Measurements from ENCODE around the gene NFU1.
"Not testable (repeated sequence)": the region's sequence is repeated elsewhere in the genome, so short reads cannot be mapped to it uniquely, and the experiment has no call there.

NFU1 gene

DNA sequence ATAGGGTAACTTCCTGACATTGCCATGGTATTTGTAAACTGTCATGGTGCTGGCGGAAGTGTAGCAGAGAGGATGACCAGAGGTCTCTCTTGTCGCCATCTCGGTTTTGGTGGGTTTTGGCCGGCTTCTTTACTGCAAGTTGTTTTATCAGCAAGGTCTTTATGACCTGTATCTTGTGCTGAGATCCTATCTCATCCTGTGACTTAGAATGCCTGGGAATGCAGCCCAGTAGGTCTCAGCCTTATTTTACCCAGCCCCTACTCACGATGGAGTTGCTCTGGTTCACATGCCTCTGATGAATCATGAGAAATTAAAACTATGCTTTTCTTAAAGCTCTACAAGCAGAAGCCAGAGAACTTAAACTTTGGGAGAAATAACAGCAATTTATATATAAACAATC, 12.7 kb upstream of the NFU1 start:
- DNase-seq = no peak

- not testable (repeated sequence) for DNase-seq
Observed at GRCh38 chr2:69443673-69444072, 6.4 kb upstream of the NFU1 start.

DNA sequence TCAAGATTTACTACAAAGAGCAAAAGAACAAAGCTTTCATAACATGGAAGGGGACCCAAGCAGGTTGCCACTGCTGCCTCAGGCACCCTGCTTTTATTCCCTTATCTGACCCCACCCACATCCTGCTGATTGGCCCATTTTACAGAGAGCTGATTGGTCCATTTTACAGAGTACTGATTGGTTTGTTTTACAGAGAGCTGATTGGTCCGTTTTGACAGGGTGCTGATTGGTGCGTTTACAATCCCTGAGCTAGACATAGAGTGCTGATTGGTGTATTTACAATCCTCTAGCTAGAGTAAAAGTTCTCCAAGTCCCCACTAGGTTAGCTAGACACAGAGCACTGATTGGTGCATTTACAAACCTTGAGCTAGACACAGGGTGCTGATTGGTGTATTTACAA, 2.3 kb upstream of the NFU1 start:
- DNase-seq = not testable (repeated sequence)

GRCh38 chr2:69438580-69438979, 1.3 kb upstream of the NFU1 start:
- DNase-seq = no peak

DNA sequence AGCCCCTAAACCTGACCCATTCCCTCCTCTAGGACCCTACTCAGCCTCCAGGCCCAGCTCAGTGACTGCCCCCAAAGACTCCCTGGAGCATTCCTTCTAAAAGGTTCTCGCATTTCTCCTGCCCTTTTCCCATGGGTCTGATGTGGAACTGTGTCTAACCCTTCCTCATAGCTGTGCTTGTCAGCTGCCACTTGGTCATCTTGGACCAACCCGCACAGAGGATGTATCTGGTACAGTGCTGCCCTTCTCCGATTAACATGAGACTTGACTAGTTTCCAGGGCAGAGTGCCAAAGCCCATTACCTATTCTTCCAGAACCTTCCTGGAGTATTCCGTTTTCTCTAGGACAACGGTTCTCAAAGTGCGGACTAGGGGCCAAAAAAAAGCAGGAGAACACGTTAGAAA, 518 bp upstream of the NFU1 start:
- no peak for DNase-seq

GRCh38 chr2:69436596-69436937, 668 bp downstream of the NFU1 start:
- DNase-seq = no peak

- DNase-seq = no peak
Observed at GRCh38 chr2:69434753-69435152, 2.5 kb downstream of the NFU1 start.

GRCh38 chr2:69429491-69430183, 7.6 kb downstream of the NFU1 start:
- DNase-seq = no peak

DNA sequence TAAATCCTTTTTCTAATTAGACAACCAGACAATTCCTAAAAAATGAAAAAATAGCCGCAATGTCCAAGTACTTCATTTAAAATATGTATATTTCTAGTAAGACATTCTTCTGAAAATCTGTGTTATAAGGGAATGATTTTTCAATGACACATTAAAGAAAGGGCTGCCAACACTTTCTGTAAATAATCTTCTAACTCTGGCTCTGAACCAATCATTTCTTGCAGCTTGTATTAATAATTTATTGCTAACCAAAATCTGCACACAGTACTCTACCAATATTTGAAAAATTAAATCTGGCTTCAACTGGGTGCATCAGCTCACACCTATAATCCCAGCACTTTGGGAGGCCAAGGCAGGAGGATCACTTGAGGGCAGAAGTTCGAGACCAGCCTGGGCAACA, 8.3 kb downstream of the NFU1 start:
- DNase-seq = no peak

DNA sequence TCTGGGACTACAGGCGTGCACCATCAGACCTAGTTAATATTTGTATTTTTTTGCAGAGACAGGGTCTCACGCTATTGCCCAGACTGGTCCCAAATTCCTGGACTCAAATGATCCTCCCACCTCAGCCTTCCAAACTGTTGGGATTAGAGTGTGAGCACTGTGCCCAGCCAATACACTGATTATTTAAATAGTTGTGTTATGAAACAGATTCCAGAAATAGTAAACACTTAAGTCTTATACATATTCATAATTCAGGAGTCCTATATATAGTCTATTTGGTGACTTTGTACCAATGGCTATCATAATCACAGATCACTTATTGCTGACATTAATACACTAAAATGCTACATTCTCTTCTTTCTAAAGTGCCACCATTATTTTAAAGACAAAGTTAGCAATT, 12.8 kb downstream of the NFU1 start:
- DNase-seq = no peak

DNA sequence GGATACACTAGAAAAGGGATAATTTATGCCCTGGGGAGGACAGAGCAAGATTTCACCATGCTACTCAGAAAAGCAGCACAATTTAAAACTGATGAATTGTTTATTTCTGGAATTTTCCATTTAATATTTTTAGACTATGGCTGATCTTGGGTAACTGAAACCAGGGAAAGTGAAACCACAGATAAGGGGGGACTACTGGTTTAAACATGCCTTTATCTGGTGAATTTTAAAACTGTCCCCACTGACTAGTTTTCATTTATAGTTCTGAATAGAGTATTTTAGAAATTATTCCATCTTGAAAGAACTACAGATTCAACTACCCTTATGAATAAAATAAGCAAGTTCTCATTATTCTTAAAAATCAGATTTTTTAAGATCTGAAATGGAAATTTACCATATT, 15.0 kb downstream of the NFU1 start:
- DNase-seq = no peak

DNA sequence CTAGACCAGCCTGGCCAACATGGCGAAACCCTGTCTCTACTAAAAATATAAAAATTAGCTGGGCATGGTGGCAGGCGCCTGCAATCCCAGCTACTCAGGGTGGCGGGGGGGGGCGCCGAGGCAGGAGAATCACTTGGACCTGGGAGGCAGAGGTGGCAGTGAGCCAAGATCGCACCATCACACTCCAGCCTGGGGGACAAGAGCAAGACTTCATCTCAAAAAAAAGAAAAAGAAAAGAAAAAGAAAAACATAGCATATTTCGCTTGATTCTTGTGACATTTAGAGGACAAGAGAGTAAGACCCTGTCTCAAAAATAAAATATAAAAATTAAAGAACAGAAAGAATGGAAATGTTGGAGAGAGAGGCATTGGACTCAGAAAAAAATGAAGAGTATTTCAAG, 18.1 kb downstream of the NFU1 start:
- DNase-seq = not testable (repeated sequence)

GRCh38 chr2:69416147-69416546, 21.1 kb downstream of the NFU1 start:
- no peak for DNase-seq

GRCh38 chr2:69411120-69411519, 26.1 kb downstream of the NFU1 start:
- DNase-seq = no peak

GRCh38 chr2:69405306-69405705, 31.9 kb downstream of the NFU1 start:
- DNase-seq = no peak

DNA sequence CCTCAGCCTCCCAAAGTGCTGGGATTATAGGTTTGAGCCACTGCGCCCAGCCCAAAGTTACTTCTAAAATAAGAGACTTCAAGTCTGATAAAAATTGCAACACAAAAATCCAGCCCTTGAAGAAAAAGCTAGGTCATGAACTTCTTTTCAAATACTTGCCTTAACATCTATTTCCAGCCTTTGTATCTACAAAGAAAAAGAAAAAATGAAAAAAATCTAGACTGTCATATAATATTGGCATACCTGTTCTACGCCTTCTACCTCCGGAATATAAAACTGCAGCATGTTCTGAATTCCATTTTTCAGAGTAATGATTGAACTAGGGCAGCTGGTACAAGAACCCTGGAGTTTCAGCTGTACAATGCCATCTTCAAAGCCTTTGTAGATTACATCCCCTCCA, 37.1 kb downstream of the NFU1 start:
- DNase-seq = no peak

- DNase-seq = no peak
Observed at GRCh38 chr2:69397234-69397633, 40.0 kb downstream of the NFU1 start.

DNA sequence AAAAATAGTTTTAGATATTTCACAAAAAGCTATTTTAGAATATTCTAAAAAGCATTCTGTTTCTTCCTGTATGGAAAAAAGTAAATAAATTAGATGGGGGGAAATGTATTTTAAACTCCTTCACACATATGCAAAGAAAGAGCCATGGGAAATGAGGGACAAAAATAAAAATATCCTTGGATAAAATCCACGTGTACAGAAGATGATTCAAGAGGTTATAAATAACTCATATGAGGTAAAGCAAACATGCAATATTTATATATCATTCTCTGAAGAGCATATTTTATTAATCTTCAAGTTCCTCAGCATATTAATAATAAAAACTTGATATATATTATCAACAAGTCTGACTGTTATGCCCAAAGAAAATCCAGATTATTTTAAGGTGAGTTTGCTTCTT, 41.4 kb downstream of the NFU1 start:
- no peak for DNase-seq

DNA sequence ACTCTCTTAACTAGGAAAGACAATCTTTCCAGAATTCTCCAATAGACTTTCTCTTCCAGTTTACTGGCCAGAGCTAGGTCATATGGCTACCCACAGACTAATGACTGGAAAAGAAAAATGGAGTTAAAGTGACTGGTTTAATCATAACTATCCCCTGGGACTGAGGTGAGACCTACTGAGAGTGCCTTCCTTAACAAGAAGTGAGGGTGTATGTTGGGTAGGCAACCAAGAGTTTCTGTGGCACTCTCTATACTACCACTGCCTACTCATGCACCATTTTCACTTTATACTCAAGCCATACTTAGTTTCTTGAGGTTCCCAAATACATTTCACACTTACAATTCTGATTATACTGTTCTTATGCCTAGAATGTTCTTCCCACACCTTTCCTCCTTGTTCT, 43.3 kb downstream of the NFU1 start:
- no peak for DNase-seq

DNA sequence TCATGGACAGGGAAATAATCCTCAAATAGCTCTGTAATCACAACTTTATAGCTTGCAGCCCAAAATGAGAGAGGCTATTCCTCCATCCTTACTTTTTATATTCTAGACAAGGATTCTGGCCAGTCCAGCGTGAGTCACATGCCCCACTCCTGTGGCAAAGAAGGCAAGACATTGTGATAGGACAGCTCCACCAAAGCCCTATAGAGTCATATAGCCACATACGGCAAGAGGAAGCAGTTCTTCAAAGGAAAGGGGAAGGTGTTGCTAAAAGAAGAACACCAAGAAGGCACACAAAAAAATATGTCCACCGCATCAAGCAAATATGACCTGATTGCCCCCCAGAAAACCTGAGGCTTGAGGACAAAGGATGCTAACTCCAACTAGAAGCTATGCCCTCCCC, 46.8 kb downstream of the NFU1 start:
- DNase-seq = no peak

DNA sequence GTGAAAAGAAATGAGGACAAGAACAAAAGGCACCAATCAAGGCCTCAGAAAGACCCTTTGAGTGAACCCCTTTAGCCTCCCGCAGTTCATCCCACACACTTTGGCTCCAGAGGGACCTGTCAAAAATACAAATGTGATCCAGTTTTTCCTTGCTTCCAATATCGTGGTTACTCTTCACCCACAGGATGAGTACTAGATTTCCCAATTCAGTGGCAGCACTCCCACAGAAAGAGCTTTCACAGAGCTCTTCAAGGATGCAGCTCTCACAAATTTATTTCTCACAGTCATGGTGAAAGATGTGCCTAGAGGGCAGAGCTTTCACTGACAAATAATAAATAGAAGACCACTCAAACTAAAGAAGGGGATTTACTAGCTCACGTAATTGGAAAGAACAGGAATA, 47.2 kb downstream of the NFU1 start:
- DNase-seq = no peak

- DNase-seq = no peak
Observed at GRCh38 chr2:69389271-69389670, 48.0 kb downstream of the NFU1 start.

GRCh38 chr2:69387770-69388481, 49.3 kb downstream of the NFU1 start:
- no peak for DNase-seq

- peak; percentile 66 for DNase-seq
Observed at GRCh38 chr2:69386789-69387734, 50.2 kb downstream of the NFU1 start, which contains the start of gene GFPT1. TSS of gene GFPT1 (minus strand) at chr2:69387227. CDS start at chr2:69387071, 156 bp downstream.

Measured in NCI-H748 treated with DMSO at 0.1 percent for 48 hours (cell line).